IMR-90 (cell line): ENCODE measurements around the gene ZDHHC17. TPM values are rescaled to one million over a fixed set of nuclear protein-coding genes. Genes with fewer than 3 reads are reported as not detected.

Experiments
- ATAC-seq: fragments of 200-7000 bp; cut with Tn5 transposase; 2 replicates; pipeline ENCODE4 v1.9.1; 2020; ENCODE audit warnings: low read depth, mild to moderate bottlenecking, moderate library complexity
- BruUV-seq: library from RNA; stranded (reverse); fragments of 400-500 nt; replicated peaks from 2 replicates; lab custom pipeline; 2021; lab: Mats Ljungman, UMichigan
- CTCF ChIA-PET: fragments of 300-600 bp; formaldehyde crosslinking; extraction: SDS; loops from one replicate; lab custom pipeline; 2021; ENCODE audit warnings: antibody characterized with exemption; lab: Yijun Ruan, JAX
- POLR2A ChIA-PET: fragments of 300-600 bp; sonication (Branson Sonifier 250); formaldehyde crosslinking; loops from one replicate; lab custom pipeline; 2022; ENCODE audit warnings: antibody characterized with exemption; ENCODE audit not compliant: unreplicated experiment; lab: Charles Lee
- DNase-seq: peaks from one replicate; pipeline ENCODE4 v3.0.0; 2013
- H2AFZ ChIP-seq: replicated peaks from 2 replicates; pipeline ENCODE3; 2013; ENCODE audit warnings: low read length, mild to moderate bottlenecking; ENCODE audit not compliant: poor library complexity
- H2AK5ac ChIP-seq: 2 replicates; pipeline ENCODE4 v1.6.1; 2013; ENCODE audit warnings: low read depth, low read length, inconsistent platforms
- H2AK9ac ChIP-seq: replicated peaks from 2 replicates; pipeline ENCODE3; 2013; ENCODE audit warnings: mild to moderate bottlenecking, low read depth, low read length, moderate library complexity; ENCODE audit not compliant: poor library complexity
- H2BK120ac ChIP-seq: 2 replicates; pipeline ENCODE4 v1.6.1; 2013; ENCODE audit warnings: low read depth, low read length, inconsistent platforms
- H2BK15ac ChIP-seq: 3 replicates; pipeline ENCODE4 v1.6.1; 2013; ENCODE audit warnings: low read depth, low read length, inconsistent platforms
- H2BK20ac ChIP-seq: 2 replicates; pipeline ENCODE4 v1.6.1; 2013; ENCODE audit warnings: low read depth, mild to moderate bottlenecking, inconsistent platforms, low read length, moderate library complexity
- H2BK5ac ChIP-seq: 2 replicates; pipeline ENCODE4 v1.6.1; 2013; ENCODE audit warnings: mild to moderate bottlenecking, low read depth, low read length, inconsistent platforms; ENCODE audit not compliant: poor library complexity, severe bottlenecking
- H3K14ac ChIP-seq: replicated peaks from 2 replicates; pipeline ENCODE4 v1.6.1; 2013; ENCODE audit warnings: low read depth, low read length, inconsistent platforms
- H3K18ac ChIP-seq: 2 replicates; pipeline ENCODE4 v1.6.1; 2013; ENCODE audit warnings: low read depth, low read length, control low read depth
- H3K23ac ChIP-seq: 2 replicates; pipeline ENCODE4 v1.6.1; 2013; ENCODE audit warnings: low read depth, low read length, inconsistent platforms
- H3K27ac ChIP-seq: 2 replicates; pipeline ENCODE4 v1.5.1; 2013; ENCODE audit warnings: mild to moderate bottlenecking, control low read depth, low read length; ENCODE audit not compliant: insufficient read depth
- H3K27me3 ChIP-seq: 2 replicates; pipeline ENCODE4 v1.6.1; 2013; ENCODE audit warnings: low read length; ENCODE audit not compliant: control insufficient read depth, insufficient read depth
- H3K36me3 ChIP-seq: 2 replicates; pipeline ENCODE4 v1.6.1; 2013; ENCODE audit warnings: low read length, mixed read lengths; ENCODE audit not compliant: control insufficient read depth, insufficient read depth
- H3K4ac ChIP-seq: 2 replicates; pipeline ENCODE4 v1.6.1; 2013; ENCODE audit warnings: low read depth, low read length, inconsistent platforms
- H3K4me1 ChIP-seq: 2 replicates; pipeline ENCODE4 v1.6.1; 2013; ENCODE audit warnings: low read length, mixed read lengths; ENCODE audit not compliant: control insufficient read depth, insufficient read depth
- H3K4me2 ChIP-seq: 2 replicates; pipeline ENCODE4 v1.6.1; 2013; ENCODE audit warnings: low read depth, mild to moderate bottlenecking, control low read depth, low read length, moderate library complexity
- H3K4me3 ChIP-seq: 2 replicates; pipeline ENCODE4 v1.5.1; 2013; ENCODE audit warnings: low read depth, mild to moderate bottlenecking, control low read depth, low read length, moderate library complexity; ENCODE audit not compliant: insufficient read depth
- H3K56ac ChIP-seq: 2 replicates; pipeline ENCODE4 v1.6.1; 2013; ENCODE audit warnings: low read length, inconsistent platforms; ENCODE audit not compliant: insufficient read depth; ENCODE audit errors: extremely low read depth
- H3K79me1 ChIP-seq, 2 experiments: 2 replicates each; pipeline ENCODE4 v1.6.1; 2013; ENCODE audit warnings: low read length in 2 of 2, inconsistent platforms in 1 of 2, low read depth in 1 of 2
- H3K9ac ChIP-seq: 2 replicates; pipeline ENCODE4 v1.6.1; 2013; ENCODE audit warnings: low read depth, low read length, control low read depth
- H3K9me1 ChIP-seq: 2 replicates; pipeline ENCODE4 v1.6.1; 2013; ENCODE audit warnings: low read length, inconsistent platforms; ENCODE audit not compliant: insufficient read depth
- H3K9me3 ChIP-seq: 2 replicates; pipeline ENCODE4 v1.6.1; 2013; ENCODE audit warnings: low read length; ENCODE audit not compliant: control insufficient read depth, insufficient read depth
- H4K20me1 ChIP-seq: 2 replicates; pipeline ENCODE4 v1.6.1; 2013; ENCODE audit warnings: low read length, inconsistent platforms; ENCODE audit not compliant: insufficient read depth
- H4K5ac ChIP-seq: 2 replicates; pipeline ENCODE4 v1.6.1; 2013; ENCODE audit warnings: mild to moderate bottlenecking, low read depth, low read length, control low read depth
- H4K8ac ChIP-seq, 2 experiments: 2 replicates each; pipeline ENCODE4 v1.6.1; 2013; ENCODE audit warnings: low read depth in 2 of 2, low read length in 2 of 2, control low read depth in 1 of 2, inconsistent platforms in 1 of 2
- H4K91ac ChIP-seq: 2 replicates; pipeline ENCODE4 v1.6.1; 2013; ENCODE audit warnings: low read depth, low read length, inconsistent platforms; ENCODE audit not compliant: insufficient read depth
- CEBPB ChIP-seq: IDR thresholded peaks from 2 replicates; pipeline ENCODE4 v1.6.1; 2012; ENCODE audit warnings: low read depth, low read length, improper control_type of control experiment
- ELK1 ChIP-seq: fragments of 150-350 bp; IDR thresholded peaks from 2 replicates; pipeline ENCODE4 v1.6.1; 2016; ENCODE audit warnings: low read depth, mild to moderate bottlenecking, low read length, moderate library complexity, borderline replicate concordance
- MXI1 ChIP-seq: IDR thresholded peaks from 2 replicates; pipeline ENCODE4 v1.6.1; 2012; ENCODE audit warnings: low read depth, mild to moderate bottlenecking, low read length, moderate library complexity, borderline replicate concordance
- RAD21 ChIP-seq: IDR thresholded peaks from 2 replicates; pipeline ENCODE4 v1.6.1; 2012; ENCODE audit warnings: low read length, improper control_type of control experiment
- WGBS, 2 experiments: methylation state at CpG; one replicate each; pipeline versions ENCODE4 v1.1.5 to v1.1.7; 2013; ENCODE audit warnings: missing lambda C conversion rate in 2 of 2; ENCODE audit not compliant: insufficient read length in 1 of 2; ENCODE audit errors: extremely low coverage in 2 of 2; 5-methylcytosine and 5-hydroxymethylcytosine counted together
- dilution Hi-C: fragments of 300-500 bp; cut with HindIII; formaldehyde crosslinking; loops from one replicate; pipeline ENCODE4 v1.14.3; 2018; ENCODE audit warnings: low sequenced_read_pairs; ENCODE audit not compliant: unreplicated experiment
- in situ Hi-C: fragments of 300-500 bp; cut with MboI; formaldehyde crosslinking; loops from 3 replicates; pipeline ENCODE4 v1.14.3; 2019; ENCODE audit warnings: low sequenced_read_pairs, inconsistent platforms, mixed read lengths
- intact Hi-C: fragments of 100-400 bp; cut with micrococcal nuclease; formaldehyde crosslinking; loops from 2 replicates; pipeline ENCODE4 v1.10.0; 2022
- polyA plus RNA-seq, 3 experiments: library from polyadenylated mRNA; depleted of rRNA; stranded (reverse); fragments of >200 nt; gene quantifications; 2 replicates each; pipeline ENCODE4 v1.2.3, GENCODE V29; 2012; ENCODE audit warnings: low replicate concordance in 1 of 3
- total RNA-seq: library from RNA; depleted of rRNA; stranded (reverse); fragments of >200 nt; gene quantifications from 2 replicates; pipeline ENCODE4 v1.2.3, GENCODE V29; 2012

ZDHHC17 gene
- total and polyA plus RNA-seq, 2 of the 4 experiments (the other 2 are of a cell fraction), result 23.3 to 125 TPM

GRCh38 chr12:76747245-76747644 is 16.7 kb upstream of the ZDHHC17 start:
- no peak overlapping the region for H2AK5ac ChIP-seq
- CTCF ChIA-PET, result no interaction called here
- in situ Hi-C loops, result no loop called here

More at GRCh38 chr12:76747245-76747644, 16.7 kb upstream of the ZDHHC17 start:
- Histone ChIP-seq H3K27me3 (no peaks in the 10 kb centered on the region), H3K79me1 (no peaks in the 10 kb centered on the region), H2BK15ac (no peak overlapping the region), H4K91ac (no peak overlapping the region), H2BK120ac (no peak overlapping the region), H2AK9ac (no peak overlapping the region), H3K4ac (no peak overlapping the region), H2BK20ac (no peak overlapping the region), H4K20me1 (no peaks in the 10 kb centered on the region), H2AFZ (no peak overlapping the region), H3K56ac (no peak overlapping the region), H4K8ac (no peak overlapping the region), H3K14ac (no peak overlapping the region), H3K36me3 (no peaks in the 10 kb centered on the region), H3K18ac (no peak overlapping the region), H3K27ac (no peak overlapping the region), H3K9ac (no peak overlapping the region), H3K23ac (no peak overlapping the region), H3K4me3 (no peak overlapping the region), H4K5ac (no peak overlapping the region), H3K9me3 (no peaks in the 10 kb centered on the region), H2BK5ac (no peak overlapping the region), H3K9me1 (no peaks in the 10 kb centered on the region), H3K4me1 (no peaks in the 10 kb centered on the region), H3K4me2 (no peak overlapping the region)
- no peak for ATAC-seq
- POLR2A ChIA-PET, result no interaction called here
- DNase-seq, result no peak
- no peak for TF ChIP-seq CEBPB
- TF ChIP-seq ELK1, result no peak
- no peak for TF ChIP-seq RAD21
- no peak for TF ChIP-seq MXI1
- no CpG with 5 or more reads among the region's 2 CpGs for WGBS, 2 experiments
- dilution Hi-C loops, result no loop called here
- intact Hi-C loops, result no loop called here
- no TSS peak for BruUV-seq
